Activated CD8-positive, alpha-beta memory T cell treated with anti-CD3 and anti-CD28 coated beads for 24 hours (primary cell): ENCODE results near the gene MAP2K2.

Experiments used
- DNase-seq: peaks from one replicate; pipeline ENCODE4 v3.0.0-alpha.2; 2020

Gene MAP2K2

GRCh38 chr19:4097501-4097900, 26.4 kb downstream of the MAP2K2 start:
- no peak for DNase-seq

GRCh38 chr19:4096049-4096892, 27.7 kb downstream of the MAP2K2 start:
- no peak for DNase-seq

- no peak for DNase-seq
These were observed 28.5 kb downstream of the MAP2K2 start for GRCh38 chr19:4095488-4095844.

GRCh38 chr19:4094761-4095487, 29.0 kb downstream of the MAP2K2 start:
- no peak for DNase-seq

- no peak for DNase-seq
These were observed 29.6 kb downstream of the MAP2K2 start for GRCh38 chr19:4094291-4094690.

- DNase-seq: no peak
These were observed 30.2 kb downstream of the MAP2K2 start for GRCh38 chr19:4093643-4094175.

GRCh38 chr19:4090356-4091220, 33.3 kb downstream of the MAP2K2 start:
- DNase-seq: no peak

- no peak for DNase-seq
These were observed 34.0 kb downstream of the MAP2K2 start for GRCh38 chr19:4089946-4090345.

GRCh38 chr19:4089400-4089908, 34.5 kb downstream of the MAP2K2 start:
- peak; percentile 82 for DNase-seq

GRCh38 chr19:4088975-4089374, 34.9 kb downstream of the MAP2K2 start:
- no peak for DNase-seq

GRCh38 chr19:4087787-4088679, 35.9 kb downstream of the MAP2K2 start:
- DNase-seq: no peak

GRCh38 chr19:4086411-4086867, 37.5 kb downstream of the MAP2K2 start:
- DNase-seq: no peak

- no peak for DNase-seq
These were observed 39.4 kb downstream of the MAP2K2 start for GRCh38 chr19:4084547-4084877.

- DNase-seq: peak; percentile 72
These were observed 40.0 kb downstream of the MAP2K2 start for GRCh38 chr19:4083677-4084546.

GRCh38 chr19:4082172-4082571, 41.8 kb downstream of the MAP2K2 start:
- no peak for DNase-seq

- DNase-seq: no peak
These were observed 42.3 kb downstream of the MAP2K2 start for GRCh38 chr19:4081441-4082129.

- DNase-seq: no peak
These were observed 43.4 kb downstream of the MAP2K2 start for GRCh38 chr19:4080473-4080872.

GRCh38 chr19:4077800-4078684, 45.9 kb downstream of the MAP2K2 start:
- peak; percentile 81 for DNase-seq

- no peak for DNase-seq
These were observed 46.9 kb downstream of the MAP2K2 start for GRCh38 chr19:4077007-4077374.
